ENCODE results near the gene SLC44A4.

GRCh38 chr6:31831350-31832215, 47.2 kb downstream of the SLC44A4 start:
- TF ChIP-seq CTCF (conservative IDR thresholded peaks at IDR 0.05; ENCODE audit: low read depth, low read length), result no peak
- no peak for TF ChIP-seq EZH2 (IDR thresholded peaks at IDR 0.05; ENCODE audit: low read length, unreplicated experiment)
- no peak for TF ChIP-seq EZH2phosphoT487 (IDR thresholded peaks at IDR 0.05; ENCODE audit: borderline replicate concordance, low read length)
